ENCODE data around the gene POLD1.
"Not testable (repeated sequence)": the region's sequence is repeated elsewhere in the genome, so short reads cannot be mapped to it uniquely, and the experiment has no call there.

The POLD1 gene

DNA sequence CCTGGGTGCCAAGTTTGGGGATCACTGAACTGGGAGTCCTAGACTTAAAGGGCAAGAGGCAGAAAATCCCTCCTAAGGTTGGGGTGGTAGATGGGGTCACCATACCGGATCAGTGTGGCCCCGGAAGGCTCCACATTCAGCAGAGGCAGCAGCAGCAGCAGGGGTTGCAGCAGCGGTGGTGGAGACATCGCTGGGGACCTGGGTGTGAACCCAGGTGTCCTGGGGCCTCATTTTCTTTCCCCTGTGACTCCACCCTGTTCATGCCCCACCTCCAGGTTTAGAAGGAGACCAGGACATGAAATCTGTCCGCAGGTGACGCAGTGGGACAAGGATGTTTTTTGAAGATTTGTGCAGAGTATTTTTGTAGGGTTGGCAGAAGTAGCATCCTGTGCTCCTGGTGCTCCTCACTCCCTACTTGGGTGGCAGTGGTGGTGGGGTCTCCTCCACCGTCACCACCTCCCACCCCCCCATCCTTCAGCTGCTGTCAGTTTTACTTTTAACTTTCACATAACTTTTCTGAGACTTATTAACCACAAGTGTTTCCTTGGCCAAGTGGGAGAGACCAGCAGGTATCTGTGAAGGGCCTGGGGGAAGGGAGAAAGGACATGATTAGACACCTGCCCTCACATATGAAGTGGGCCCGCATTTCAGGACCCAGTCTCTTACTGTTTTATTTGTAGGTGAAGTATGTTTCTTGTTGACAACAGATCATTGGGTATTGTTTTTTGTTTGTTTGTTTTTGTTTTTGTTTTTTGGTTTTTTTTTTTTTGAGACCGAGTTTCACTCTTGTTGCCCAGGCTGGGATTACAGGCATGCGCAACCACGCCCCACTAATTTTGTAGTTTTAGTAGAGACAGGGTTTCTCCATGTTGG, 18.5 kb upstream of the POLD1 start, which contains the start of gene NAPSA:
TSS of gene NAPSA (minus strand) at position 206 of the 873 bp plus-strand sequence. CDS start at position 188, 18 bp downstream.
- no peak for DNase-seq

DNA sequence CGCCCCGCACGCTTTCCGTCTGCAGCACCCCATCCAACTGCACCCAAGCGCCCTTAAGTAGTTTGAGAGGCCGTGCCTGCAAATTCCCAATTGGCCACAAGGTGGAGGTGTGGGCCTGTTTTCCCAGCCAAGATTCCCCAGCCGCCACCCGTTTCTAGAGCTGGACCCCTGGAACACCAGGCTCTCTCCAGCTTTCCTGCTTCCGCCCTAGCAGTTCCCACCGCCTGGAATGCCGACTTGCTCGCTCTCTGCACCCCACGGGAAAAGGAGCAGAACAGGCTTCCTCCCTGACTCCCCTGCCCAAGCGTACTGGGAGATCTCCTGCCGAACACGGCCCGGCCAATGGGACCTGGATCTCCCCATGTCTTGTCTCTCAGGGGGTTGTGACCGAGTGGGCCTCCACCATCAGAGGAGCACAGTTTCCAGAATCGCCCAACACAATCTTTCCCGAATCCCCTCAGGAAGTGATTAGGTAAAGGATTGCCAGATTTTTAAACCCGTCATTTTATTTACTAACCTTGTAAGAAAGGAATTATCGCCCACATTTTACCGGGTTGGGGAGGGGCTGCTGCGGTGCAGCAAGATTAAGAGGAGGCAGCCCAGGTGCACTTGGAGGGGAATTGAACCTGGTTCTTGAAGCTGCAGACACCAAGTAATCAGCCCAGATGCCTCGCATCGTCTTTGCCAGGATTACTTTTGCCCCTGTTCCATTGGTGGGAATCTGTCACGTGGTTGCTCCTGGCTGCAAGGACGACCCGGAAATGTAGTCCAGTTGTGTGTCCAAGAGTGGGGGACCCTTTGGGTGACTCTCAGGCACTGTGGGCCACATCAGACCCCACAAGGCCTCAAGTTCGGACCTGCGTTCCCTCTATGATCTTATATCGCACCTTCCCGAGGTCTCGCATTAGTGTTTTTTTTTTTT, 15.2 kb upstream of the POLD1 start:
- peak; percentile 74 for DNase-seq

DNA sequence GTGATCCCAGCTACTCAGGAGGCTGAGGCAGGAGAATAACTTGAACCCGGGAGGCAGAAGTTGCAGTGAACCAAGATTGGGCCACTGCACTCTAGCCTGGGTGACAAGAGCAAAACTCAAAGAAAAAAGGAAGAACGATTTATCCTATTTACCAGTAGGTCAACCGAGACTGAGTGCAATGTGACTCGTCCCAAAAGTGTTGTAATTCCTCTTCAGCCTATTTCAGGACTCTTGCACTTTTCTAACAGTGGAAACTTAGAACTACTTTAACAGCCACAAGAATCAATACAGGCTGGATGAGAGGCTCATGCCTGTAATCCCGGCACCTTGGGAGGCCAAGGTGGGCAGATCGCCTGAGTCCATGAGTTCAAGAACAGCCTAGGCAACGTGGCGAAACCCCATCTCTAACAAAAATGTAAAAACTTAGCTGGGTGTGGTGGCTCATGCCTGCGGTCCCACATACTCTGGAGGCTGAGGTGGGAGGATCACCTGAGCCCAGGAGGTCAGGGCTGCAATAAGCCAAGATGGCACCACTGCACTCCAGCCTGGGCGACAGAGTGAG, 12.2 kb upstream of the POLD1 start:
- no peak for DNase-seq

DNA sequence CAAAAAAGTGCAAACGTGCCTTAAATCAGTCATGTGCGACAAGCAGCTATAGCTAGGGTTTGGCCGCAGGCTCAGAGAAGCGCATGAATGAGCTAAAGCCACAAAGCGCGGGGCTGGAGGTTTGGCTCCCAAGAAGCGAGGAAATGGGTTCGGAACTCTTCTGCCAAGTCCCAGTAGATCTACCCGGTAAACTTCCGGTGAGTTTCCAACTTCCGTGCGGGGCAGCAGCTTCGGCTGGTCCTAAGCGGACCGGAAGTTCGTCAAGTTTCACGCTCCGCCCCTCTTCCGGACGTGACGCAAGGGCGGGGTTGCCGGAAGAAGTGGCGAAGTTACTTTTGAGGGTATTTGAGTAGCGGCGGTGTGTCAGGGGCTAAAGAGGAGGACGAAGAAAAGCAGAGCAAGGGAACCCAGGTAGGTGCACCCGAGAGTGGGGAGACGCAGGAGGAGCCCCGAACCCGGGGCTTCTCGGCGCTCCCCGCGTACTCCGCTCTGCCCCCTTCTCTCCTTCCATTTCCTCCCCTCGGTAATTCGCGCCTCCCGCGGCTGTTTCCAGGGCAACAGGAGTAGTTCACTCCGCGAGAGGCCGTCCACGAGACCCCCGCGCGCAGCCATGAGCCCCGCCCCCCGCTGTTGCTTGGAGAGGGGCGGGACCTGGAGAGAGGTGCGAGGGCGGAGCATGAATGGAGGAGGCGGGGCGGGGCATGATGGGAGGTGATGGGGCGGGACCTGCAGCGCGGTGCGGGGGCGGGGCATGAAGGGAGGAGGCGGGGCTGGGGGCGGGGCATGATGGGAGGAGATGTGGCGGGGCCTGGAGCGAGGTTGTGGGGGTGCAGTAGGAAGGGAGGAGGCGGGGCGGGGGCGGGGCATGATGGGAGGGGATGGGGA, 7.7 kb upstream of the POLD1 start, which contains the start of gene NR1H2:
TSS of gene NR1H2 (plus strand) at position 292 of the 885 bp plus-strand sequence. CDS start 1,149 bp downstream, outside the sequence.
- peak; percentile 89 for DNase-seq

DNA sequence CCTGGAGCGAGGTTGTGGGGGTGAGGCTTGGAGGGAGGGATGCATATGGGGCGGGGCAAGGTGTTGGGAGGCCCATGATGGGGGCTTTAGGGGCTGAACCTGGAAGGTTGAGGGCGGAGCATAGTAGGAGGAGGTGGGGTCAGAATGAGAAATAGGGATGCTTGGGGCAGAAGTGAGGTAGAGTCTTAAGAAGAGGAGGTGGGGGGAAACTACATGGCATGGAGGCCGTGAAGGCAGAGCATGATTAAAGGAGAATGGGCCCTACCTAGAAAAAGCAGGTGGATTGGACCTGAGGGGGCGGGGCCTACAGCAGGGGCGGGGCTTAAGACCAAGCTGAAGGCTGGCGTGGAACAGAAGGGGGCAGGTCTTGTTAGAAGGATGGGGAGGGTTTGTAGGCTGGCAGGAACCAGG, 7.1 kb upstream of the POLD1 start:
- DNase-seq: peak; percentile 55

DNA sequence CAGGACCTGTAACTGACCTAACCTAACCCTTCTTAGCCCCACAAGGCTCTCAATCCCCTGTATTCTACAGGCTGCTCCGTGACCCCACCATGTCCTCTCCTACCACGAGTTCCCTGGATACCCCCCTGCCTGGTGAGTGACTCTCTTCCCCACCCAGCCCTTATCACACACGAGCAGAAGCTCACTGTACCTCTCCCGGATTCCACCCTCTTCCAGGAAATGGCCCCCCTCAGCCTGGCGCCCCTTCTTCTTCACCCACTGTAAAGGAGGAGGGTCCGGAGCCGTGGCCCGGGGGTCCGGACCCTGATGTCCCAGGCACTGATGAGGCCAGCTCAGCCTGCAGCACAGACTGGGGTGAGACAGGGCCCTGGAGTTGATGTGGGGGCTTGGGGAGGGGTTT, 6.6 kb upstream of the POLD1 start:
- no peak for DNase-seq

DNA sequence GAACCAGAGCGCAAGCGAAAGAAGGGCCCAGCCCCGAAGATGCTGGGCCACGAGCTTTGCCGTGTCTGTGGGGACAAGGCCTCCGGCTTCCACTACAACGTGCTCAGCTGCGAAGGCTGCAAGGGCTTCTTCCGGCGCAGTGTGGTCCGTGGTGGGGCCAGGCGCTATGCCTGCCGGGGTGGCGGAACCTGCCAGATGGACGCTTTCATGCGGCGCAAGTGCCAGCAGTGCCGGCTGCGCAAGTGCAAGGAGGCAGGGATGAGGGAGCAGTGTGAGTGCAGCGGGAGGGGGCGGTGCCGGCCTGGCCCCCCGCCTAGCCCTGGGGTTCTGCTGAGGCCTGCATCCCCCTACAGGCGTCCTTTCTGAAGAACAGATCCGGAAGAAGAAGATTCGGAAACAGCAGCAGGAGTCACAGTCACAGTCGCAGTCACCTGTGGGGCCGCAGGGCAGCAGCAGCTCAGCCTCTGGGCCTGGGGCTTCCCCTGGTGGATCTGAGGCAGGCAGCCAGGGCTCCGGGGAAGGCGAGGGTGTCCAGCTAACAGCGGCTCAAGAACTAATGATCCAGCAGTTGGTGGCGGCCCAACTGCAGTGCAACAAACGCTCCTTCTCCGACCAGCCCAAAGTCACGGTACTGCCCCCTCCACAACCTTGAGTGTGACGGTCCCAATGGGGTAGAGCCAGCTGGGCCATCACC, 5.8 kb upstream of the POLD1 start:
- DNase-seq: no peak

DNA sequence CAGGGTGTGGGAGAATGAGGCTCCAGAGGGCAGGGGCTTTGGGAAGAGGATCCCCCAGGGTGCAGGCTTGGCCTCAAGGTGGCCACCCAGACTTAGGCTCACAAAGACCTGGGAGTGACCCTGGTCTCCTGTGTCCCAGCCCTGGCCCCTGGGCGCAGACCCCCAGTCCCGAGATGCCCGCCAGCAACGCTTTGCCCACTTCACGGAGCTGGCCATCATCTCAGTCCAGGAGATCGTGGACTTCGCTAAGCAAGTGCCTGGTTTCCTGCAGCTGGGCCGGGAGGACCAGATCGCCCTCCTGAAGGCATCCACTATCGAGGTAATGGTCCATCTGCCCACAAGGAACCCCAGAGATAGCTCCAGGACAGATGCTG, 5.3 kb upstream of the POLD1 start:
- DNase-seq: no peak

DNA sequence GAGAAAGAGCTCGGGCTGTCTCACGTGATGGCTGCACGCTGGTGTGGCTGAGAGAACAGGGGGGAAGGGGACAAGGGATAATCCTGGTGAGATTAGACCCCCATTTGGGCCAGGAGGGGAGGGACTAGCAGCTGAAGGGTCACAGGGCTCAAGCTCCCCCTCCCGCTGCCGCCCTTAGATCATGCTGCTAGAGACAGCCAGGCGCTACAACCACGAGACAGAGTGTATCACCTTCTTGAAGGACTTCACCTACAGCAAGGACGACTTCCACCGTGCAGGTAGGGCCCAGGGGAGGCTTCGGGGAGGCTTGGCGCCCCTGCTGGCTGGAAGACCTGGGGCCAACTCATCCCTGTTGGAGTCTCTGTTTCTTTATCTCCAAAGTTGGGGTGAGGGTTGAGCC, 4.5 kb upstream of the POLD1 start:
- DNase-seq: no peak

DNA sequence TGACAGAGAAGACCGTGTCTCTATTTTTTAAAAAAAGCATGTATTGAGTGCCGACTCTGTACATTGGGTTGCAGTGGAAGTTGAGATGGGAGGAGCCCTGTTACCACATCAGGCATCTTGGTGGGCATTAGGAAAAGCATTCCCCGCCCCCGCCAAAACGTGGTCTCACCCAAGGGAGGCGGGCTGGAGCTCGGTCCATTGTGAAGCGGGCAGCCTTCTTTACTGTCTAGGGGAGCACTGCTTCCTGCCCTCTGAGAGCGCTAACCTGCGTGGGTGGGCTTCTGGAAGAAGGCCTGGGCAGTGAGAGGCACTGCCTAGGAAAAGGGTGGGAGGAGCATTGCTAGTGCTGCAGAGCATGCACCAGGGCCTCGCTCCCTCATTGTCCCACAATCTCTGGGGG, 4.0 kb upstream of the POLD1 start:
- DNase-seq: no peak

DNA sequence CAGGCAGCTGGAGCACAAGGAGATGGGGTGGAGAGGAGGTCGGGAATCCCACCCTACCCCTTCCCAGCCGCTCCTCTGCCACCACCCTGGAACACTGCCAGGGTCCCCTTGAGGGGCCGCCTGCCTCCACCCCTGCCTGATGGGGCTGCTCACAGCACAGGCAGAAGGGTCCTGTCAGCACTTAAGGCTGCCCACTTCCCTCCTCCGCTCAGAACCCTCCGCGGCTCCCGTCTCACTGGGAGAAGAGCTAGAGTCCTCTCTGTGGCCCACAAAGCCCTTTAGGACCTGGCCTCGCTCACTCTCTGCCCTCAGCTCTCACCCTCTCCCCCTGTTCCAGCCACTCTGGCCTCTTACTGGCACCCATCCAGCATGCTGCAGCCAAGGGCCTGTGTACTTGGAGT, 3.4 kb upstream of the POLD1 start:
- no peak for DNase-seq

DNA sequence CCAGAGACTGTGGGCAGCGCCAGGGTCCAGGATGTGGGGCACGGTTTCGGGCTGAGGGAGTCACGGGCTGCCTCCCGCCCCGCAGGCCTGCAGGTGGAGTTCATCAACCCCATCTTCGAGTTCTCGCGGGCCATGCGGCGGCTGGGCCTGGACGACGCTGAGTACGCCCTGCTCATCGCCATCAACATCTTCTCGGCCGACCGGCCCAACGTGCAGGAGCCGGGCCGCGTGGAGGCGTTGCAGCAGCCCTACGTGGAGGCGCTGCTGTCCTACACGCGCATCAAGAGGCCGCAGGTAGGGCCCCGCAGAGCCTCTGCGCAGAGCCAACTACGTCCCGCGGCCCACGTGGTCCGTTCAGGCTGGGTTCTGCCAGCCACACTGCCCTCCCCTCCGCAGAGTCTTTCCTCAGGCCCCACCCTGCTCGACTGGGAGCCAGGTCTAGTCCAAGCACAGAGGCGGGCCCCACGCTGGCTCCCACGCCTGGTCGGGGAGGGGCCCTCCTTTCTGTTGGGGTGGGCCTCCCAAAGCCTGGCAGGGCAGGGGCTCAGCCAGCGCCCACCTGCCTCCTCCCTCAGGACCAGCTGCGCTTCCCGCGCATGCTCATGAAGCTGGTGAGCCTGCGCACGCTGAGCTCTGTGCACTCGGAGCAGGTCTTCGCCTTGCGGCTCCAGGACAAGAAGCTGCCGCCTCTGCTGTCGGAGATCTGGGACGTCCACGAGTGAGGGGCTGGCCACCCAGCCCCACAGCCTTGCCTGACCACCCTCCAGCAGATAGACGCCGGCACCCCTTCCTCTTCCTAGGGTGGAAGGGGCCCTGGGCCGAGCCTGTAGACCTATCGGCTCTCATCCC, 2.0 kb upstream of the POLD1 start:
- no peak for DNase-seq

DNA sequence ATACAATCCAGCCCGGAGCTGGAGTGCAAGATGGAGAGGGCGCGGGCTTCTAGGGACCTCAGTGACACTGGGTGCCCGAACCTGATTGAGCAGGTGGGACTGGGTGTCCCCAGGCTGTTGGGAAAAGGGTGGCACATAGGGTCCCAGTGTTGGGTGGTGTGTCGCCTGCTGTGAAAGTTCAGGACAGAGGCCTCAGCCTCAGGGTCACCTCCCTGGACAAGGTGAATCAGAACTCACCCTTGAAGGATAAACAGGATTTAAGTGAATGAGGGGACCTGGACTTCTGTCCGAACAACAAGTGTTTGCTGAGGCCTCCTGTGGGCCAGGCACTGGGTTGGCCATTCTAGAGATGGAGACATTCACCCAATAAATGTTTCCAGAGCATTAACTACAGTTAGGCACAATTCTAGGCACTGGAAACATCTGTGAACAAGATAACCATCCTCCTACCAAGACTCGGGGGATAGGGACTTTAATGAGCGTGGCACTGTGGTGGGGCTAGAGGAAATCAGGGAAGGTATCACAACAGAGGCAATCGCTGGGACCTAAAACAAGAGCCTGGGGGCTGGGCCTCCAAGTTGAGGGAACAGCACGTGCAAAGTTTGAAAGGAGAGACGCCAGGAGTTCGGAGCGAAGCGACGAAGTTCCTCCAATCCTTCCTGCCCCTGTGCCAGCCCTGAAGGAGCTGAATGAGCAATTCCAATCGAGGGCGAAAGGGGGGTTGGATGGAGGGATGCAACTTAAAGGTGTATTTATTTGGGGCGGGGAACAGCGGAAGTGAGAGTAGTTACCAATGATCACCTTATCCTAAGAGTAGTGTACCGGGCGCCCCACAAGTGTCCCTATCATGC, 921 bp upstream of the POLD1 start:
- no peak for DNase-seq

DNA sequence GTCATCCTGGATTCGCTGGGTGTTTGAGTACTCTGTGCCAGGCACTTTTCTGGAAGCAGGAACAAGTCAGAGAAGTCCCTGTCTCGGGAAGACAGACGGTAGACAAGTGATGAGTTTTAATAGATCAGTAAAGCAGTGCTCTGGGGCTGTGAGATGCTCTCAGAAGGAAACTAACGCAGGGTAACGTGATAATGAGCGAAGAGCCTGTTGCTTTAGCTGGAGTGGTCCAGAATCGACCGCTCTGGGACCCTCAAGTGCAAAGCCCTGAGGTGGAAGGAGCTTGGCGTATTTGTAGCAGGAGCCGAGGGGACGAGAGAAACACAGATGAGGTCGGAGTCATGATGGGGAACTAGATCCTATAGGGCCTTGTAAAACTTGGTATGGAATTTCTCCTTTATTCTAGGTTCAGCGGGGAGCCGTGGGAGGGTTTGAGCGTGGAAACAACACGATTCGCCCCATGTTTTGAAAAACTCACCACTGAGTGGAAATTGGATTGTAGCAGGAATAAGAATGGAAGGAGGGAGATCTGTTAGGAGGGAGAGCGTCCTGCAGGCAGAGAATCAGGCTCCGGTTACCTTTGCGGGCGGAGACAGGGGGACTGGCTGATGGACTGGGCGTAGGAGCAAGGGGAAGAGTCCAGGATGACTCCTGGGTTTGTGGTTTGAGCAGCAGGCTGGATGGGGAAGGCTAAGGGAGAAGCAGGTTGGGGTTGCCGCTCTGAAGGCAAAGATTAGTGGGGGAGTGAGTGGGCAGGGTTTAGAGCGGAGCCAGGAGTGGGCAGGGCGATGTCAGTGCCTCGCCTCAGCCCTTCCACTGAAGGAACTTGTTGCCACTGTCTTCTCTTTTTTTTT, 763 bp downstream of the POLD1 start:
- DNase-seq: no peak

DNA sequence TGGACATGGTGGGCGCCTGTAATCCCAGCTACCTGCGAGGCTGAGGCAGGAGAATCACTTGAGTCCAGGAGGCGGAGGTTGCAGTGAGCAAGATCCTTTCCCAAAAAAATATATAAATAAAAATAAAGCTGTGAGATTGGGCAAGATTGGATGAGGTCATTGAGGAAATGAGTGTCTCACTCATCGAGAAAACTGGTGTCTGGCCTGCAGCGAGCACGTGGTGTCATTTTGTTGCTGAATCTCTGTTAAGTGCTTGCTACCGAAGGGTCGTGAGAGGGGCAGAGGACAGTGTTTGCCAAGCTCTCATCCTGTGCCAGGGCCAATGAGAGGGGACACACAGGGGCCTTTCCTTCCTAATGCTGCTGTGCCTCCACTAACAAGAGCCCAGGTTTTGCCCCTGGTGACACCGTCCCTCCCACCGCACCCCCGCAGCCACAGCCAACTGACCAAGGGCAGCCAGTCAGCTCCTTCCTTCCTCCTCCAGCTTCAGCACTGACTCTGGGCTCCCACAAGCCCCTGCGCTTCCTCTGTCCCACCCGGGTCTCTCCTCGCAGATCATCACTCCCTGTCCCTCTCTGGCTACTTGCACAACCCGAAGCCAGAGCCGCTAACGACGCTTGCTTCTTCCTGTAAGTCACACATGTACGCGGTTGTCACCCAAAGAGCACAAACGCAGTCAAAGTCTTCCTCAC, 3.2 kb downstream of the POLD1 start:
- DNase-seq: no peak

DNA sequence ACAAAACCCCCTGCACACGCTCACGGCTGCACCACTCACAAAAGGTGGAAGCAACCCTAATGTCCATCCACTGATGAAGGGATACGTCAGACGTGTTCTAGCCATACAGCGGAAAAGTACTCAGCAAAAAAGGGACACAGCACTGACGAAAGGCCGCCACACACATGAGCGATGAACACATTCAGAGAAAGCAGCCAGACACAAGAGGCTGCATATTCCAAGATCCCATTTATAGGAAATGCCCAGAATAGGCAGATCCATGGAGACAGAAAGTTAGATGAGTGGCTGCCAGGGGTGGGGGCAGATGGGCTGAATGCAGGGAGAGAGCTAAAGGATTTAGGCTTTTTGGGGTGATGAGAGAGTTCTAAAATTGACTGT, 3.7 kb downstream of the POLD1 start:
- no peak for DNase-seq

DNA sequence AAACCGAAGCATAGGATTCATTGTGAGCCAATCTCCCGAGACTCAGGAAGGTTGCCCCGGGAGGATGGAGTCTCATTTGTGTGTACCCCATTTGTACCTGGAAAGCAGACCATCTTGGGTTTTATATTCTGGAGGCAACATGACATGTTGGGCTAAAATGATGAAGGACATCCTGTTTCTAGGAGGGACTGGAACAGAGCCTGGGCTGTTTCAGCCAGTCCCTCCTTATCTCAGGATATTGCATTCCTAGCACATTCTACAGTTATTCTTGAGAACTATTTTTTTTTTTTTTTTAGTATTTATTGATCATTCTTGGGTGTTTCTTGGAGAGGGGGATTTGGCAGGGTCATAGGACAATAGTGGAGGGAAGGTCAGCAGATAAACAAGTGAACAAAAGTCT, 6.1 kb downstream of the POLD1 start:
- not testable (repeated sequence) for DNase-seq

DNA sequence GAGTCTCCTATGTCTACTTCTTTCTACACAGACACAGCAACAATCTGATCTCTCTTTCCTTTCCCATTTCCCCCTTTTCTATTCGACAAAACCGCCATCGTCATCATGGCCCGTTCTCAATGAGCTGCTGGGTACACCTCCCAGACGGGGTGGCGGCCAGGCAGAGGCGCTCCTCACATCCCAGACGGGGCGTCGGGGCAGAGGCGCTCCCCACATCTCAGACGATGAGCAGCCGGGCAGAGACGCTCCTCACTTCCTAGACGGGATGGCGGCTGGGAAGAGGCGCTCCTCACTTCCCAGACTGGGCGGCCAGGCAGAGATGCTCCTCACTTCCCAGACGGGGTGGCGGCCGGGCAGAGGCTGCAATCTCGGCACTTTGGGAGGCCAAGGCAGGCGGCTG, 6.8 kb downstream of the POLD1 start:
- DNase-seq: not testable (repeated sequence)
